Measurements from ENCODE around the gene GGT6.

The GGT6 gene

GRCh38 chr17:4536742-4537411 lies 23.5 kb downstream of the GGT6 start:
- no peak for DNase-seq

DNA sequence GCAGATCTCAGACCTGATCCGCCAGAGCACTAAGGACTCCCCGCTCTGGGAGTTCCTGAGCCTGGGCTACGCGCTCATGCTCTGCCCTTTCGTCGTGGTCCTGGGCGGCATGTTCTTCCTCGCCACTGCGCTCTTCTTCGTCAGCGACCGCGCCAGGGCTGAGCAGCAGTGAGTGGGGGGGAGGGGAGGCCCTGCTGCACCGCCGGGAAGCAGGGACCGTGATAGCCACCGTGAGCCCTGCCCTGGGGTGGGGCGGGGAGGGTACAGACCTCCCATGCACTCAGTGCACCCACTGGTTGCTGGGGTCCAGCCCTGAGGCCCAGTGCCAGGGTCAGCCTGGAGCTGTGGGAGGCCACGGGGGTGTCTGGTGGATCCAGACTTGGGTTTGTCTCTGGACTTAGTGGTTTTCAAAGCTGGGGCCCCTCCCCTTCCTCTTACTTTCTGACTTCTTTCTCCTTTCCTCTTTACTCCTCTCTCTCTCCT lies 24.1 kb downstream of the GGT6 start:
- no peak for DNase-seq

- DNase-seq: no peak
Measured at GRCh38 chr17:4535667-4536258, 24.6 kb downstream of the GGT6 start.

- no peak for DNase-seq
Measured at GRCh38 chr17:4534928-4535666, 25.3 kb downstream of the GGT6 start.

GRCh38 chr17:4534515-4534914 lies 25.9 kb downstream of the GGT6 start:
- DNase-seq: no peak

DNA sequence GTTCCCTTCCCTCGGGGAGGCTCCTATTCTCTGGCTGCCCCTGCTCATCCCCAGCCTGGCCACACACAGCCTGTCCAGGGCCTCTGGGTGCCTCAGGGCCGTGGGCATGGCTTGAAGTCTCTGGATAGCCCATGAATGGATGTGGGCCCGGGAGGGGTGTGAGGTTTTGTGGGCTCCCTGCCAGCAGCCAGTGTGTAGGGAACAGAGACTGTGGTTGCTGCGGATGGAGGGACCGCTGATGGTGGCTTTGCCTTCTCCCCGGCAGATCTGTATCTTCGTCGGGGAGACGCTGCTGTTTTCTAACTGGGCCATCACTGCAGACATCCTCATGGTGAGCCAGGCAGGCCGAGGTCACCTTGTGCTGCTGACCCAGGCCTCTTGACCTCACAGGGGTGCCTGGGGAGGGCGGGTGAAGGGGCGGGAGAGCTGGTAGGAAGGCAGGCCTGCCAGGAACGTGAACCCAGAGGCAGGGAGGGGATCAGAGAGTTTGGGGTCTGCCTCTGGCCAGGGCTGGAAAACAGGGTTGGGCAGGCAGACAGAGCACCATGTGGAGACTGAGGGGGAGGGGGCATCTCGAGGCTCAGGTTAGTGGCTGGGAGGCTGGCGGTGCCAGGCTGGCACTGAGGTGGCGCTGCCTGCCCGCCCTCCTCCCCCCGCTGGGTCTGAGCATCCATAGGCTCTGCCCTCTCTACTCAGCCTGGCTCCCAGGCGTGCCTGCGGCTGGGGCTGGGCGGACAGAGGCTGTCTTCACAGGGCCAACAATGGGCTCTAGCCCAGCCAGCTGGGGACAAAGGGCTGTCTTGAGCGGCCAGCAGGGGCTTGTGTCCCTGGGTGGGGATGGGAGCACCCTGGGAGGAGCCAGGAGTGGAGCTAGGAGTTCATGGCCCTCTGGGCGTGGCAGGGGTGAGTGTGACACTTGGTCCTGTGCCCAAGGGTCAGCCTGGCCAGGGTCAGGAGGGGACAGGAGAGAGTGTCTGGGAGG lies 26.6 kb downstream of the GGT6 start:
- DNase-seq: no peak

- DNase-seq: no peak
Measured at GRCh38 chr17:4532860-4533522, 27.4 kb downstream of the GGT6 start.

GRCh38 chr17:4531988-4532736 lies 28.2 kb downstream of the GGT6 start:
- DNase-seq: no peak

- no peak for DNase-seq
Measured at GRCh38 chr17:4530799-4531730, 29.3 kb downstream of the GGT6 start.

DNA sequence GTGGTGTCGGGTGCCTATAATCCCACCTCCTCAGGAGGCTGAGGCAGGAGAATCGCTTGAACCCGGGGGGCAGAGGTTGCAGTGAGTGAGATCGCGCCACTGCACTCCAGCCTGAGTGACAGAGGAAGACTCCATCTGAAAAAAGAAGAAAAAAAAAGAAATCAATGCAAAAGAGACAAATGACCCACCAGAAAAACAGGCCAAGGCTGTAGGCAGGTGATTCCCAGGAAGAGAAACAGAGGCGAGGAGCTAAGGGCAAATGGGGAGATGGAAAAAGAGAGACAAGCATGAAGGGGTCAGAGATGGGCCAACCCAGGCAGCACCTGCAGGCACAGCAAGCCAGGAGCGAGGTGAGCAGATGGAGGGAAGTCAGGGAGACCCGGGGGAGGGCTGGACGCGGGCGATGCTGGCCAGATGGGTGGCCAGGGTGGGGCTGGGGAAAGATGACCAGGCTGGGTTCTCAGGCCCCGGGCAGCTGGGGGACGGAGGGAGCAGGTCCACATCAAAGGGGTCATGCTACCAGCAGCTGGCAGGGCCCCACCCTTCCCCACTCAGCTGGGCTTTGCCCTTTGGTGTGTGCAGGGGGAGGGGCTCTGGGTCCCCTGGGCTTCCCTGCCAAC lies 30.7 kb downstream of the GGT6 start:
- DNase-seq: no peak

DNA sequence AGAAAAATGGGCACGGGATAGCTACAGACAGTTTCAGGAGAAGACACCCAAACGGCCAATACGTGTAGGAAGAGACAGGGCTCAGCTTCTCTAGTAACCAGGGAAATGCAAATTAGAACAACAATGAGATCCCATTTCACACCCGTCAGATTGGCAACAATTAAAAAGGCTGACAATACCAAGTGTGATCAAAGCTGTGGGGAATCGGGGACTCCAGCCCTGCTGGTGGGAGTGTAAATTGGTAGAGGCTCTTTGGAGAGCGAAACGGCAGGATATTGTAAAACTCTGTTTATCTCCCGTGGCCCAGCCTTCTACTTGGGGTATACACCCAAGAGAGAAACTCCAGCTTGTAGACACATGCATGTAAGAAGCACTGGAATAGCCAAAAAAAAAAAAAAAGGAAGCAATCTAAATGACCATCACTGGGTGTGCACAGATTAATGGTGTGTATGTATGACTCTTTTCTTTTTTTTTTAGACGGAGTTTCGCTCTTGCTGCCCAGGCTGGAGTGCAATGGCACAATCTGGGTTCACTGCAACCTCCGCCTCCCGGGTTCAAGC lies 32.7 kb downstream of the GGT6 start:
- no peak for DNase-seq

GRCh38 chr17:4527134-4527533 lies 33.2 kb downstream of the GGT6 start:
- no peak for DNase-seq

DNA sequence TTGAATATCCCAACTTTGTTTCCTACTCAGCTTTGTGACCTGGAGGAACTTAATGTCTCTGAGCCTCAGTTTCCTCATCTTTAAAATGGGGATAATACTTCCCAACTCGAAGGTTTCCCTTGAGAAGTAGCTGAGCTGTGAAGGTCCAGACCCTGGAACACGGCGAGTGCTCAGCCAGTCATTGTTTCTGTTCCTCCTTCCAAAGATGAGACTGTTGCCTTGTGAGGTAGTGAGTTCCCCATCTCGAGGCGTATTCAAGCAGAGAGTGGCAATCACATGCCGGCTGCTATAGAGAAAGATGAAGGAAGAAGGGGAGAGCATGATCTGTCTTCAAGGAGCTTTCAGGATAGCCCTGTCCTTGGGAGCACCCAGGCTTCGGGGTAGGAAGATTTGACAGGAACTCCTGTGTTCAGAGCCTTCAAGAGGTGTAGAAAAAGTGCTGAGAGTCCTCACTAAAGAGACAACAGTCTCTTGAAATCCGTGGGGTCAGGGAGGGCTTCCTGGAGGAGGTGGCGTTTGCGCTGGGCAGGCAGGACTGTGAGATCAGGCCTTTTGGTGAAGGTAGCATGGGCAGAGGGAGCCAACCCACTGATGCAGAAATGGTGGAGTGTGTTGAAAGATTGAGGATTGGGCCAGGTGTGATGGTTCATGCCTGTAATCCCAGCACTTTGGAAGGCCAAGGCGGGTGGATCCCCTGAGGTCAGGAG lies 34.5 kb downstream of the GGT6 start:
- DNase-seq: no peak

DNA sequence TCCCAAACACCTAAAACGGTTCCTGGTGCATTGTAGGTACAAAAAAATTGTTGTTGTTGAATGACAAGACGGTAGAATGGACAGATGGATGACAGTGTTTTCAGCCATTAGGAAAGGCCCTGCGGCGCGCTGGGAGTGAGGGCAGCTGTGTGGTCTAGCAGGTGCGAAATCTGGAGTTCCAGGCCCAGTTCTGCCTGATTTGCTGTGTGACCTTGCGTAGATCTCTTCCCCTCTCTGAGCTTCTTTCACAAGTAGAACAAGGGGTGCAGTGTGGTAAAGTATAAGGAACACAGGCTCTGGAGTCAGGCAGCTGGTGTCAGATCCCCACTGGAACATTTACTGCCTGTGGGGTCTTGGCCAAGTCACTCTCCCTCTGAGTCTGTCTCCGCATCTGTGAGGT lies 36.4 kb downstream of the GGT6 start:
- no peak for DNase-seq

GRCh38 chr17:4522661-4523060 lies 37.7 kb downstream of the GGT6 start:
- no peak for DNase-seq

DNA sequence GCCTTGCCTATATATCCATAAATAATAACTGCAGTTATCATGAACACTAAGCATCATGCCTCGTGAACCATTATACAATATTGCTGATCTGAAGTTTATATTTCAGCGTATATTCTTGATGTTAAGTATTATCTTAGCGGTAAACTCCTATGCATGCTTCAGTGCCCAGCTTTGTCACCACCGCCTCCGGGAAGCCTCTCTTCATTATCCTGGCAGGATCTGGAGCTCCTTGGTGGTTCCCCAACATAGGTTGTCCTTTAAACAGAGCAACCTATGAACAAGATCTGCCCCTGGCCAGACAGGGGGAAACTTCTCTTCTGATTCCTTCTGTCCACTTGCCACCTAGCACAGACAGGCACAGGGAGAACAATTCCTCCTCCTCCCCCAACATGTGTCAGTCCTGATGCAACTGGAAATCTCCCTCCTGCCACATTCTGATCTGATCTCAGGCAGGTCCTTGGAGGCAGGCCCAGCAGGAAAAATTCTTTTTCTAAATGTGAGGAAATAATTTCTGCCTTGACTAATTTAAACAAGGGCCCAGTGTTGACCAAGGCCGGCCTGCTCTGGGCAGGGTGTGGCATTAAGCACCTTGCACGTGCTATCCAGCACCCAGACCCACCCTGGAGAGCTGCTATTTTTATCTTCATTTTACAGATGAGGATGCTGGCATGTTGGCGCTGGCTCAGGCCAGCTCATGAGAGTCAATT lies 39.3 kb downstream of the GGT6 start:
- no peak for DNase-seq

DNA sequence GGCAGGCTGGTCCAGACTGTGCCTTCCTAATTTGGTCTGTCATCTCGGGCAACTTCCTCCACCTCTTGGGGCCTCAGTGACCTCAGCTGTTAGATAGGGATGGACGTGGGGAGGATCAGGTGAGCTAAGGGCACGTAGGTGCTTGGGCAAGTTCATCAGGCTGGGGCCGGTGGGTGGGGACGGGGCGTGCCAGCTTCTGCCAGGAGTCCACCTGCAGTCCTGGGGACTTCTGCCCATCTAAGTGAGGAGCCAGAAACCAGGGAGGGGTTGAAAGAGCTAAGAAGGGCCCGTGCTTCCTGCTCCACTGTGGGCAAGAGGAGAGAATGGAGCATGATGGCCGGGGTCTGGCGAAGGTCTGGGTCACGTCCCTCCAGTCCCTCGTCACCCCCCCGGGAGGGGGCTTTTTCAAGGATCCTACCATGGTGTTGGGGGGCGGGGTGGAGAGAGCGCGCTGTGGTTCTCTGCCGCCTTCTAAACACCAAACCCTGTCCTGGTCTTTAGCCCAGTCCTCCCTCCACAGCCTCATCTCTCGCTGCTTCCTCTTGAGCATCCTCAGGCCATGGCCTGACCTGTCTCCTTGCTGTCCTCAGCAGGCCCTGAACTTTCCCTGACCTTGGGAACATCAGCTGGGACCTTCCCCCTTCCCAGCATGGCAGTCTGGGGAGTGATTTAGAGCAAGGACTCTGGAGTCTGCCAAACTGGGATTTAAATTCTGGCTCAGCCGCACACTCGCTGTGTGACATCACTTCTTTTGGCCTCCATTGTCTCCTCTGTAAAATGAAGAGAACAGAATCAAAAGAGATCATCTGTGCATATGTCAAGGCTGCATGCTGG lies 40.1 kb downstream of the GGT6 start:
- no peak for DNase-seq

Measured in effector CD4-positive, alpha-beta T cell (primary cell).